Endothelial cell of umbilical vein (primary cell): Measurements from ENCODE around the gene FLT3LG. TPM values are rescaled to one million over a fixed set of nuclear protein-coding genes. Genes with fewer than 3 reads are reported as not detected.

ENCODE experiments used
- BruUV-seq: library from RNA; stranded (reverse); fragments of 400-500 nt; replicated peaks from 2 replicates; lab custom pipeline; 2021; lab: Mats Ljungman, UMichigan
- CTCF ChIA-PET: fragments of 300-600, 350-600 bp; sonication (Branson Sonifier 250); formaldehyde crosslinking; loops from one replicate; lab custom pipeline; 2021; ENCODE audit warnings: antibody characterized with exemption, inconsistent platforms; lab: Charles Lee
- POLR2A ChIA-PET: fragments of 300-600, 350-600 bp; sonication (Branson Sonifier 250); formaldehyde crosslinking; loops from one replicate; lab custom pipeline; 2021; ENCODE audit warnings: antibody characterized with exemption, inconsistent platforms; lab: Charles Lee
- DNase-seq: peaks from one replicate; pipeline ENCODE4 v3.0.0-alpha.2; 2011; ENCODE audit warnings: low read depth, low spot score
- FAIRE-seq: peaks from 2 replicates; lab custom pipeline; 2011; peaks lifted over from hg19 to GRCh38; lab: Jason Lieb, UNC
- H2AFZ ChIP-seq: 2 replicates; pipeline ENCODE4 v1.6.0; 2012; ENCODE audit warnings: low read depth, low read length, control low read depth, inconsistent platforms
- H3K27ac ChIP-seq: 2 replicates; pipeline ENCODE4 v1.5.1; 2011; ENCODE audit warnings: low read depth, mild to moderate bottlenecking, control low read depth, low read length, moderate library complexity; ENCODE audit not compliant: insufficient read depth
- H3K27me3 ChIP-seq, 2 experiments: 2 replicates each; pipeline versions ENCODE4 v1.6.0 to v1.6.1; 2011; ENCODE audit warnings: low read length in 2 of 2, mixed read lengths in 1 of 2; ENCODE audit not compliant: control insufficient read depth in 2 of 2, insufficient read depth in 2 of 2
- H3K36me3 ChIP-seq, 2 experiments: 2 replicates in 1 of 2; 3 replicates in 1 of 2; pipeline ENCODE4 v1.5.1; 2011; ENCODE audit warnings: low read length in 2 of 2, mild to moderate bottlenecking in 1 of 2, moderate library complexity in 1 of 2; ENCODE audit not compliant: control insufficient read depth in 2 of 2, insufficient read depth in 2 of 2; ENCODE audit errors: extremely low read depth in 1 of 2
- H3K4me1 ChIP-seq: 3 replicates; pipeline ENCODE4 v1.5.1; 2011; ENCODE audit warnings: mild to moderate bottlenecking, low read length; ENCODE audit not compliant: control insufficient read depth, insufficient read depth; ENCODE audit errors: extremely low read depth
- H3K4me2 ChIP-seq: 2 replicates; pipeline ENCODE4 v1.6.1; 2011; ENCODE audit warnings: low read length, control low read depth, mixed read lengths; ENCODE audit not compliant: insufficient read depth
- H3K4me3 ChIP-seq, 3 experiments: fragments of 200-600 bp in 1 of 3; sonication (generic), shearing (Covaris generic) in 1 of 3; replicated peaks in 1 of 3; 2 replicates each; pipeline ENCODE4 v1.5.1; 2011 to 2016; ENCODE audit warnings: control low read depth in 3 of 3, low read length in 3 of 3, mild to moderate bottlenecking in 2 of 3, inconsistent platforms in 1 of 3, low read depth in 1 of 3, moderate library complexity in 1 of 3; ENCODE audit not compliant: insufficient read depth in 1 of 3
- H3K79me2 ChIP-seq: 2 replicates; pipeline ENCODE4 v1.6.0; 2012; ENCODE audit warnings: low read length, inconsistent platforms; ENCODE audit not compliant: control insufficient read depth, insufficient read depth
- H3K9ac ChIP-seq: replicated peaks from 2 replicates; pipeline ENCODE3; 2011; ENCODE audit warnings: low read length, control low read depth; ENCODE audit not compliant: insufficient read depth; ENCODE audit errors: extremely low read depth
- H3K9me1 ChIP-seq: replicated peaks from 3 replicates; pipeline ENCODE4 v1.6.0; 2011; ENCODE audit warnings: mild to moderate bottlenecking, low read length; ENCODE audit not compliant: control insufficient read depth, insufficient read depth; ENCODE audit errors: extremely low read depth
- H3K9me3 ChIP-seq: replicated peaks from 2 replicates; pipeline ENCODE4 v1.5.1; 2012; ENCODE audit warnings: low read length, inconsistent platforms; ENCODE audit not compliant: control insufficient read depth, insufficient read depth
- H4K20me1 ChIP-seq: replicated peaks from 2 replicates; pipeline ENCODE3; 2011; ENCODE audit warnings: mild to moderate bottlenecking, low read length; ENCODE audit not compliant: control insufficient read depth, insufficient read depth; ENCODE audit errors: extremely low read depth
- EZH2 ChIP-seq: IDR thresholded peaks from 2 replicates; pipeline ENCODE4 v1.6.1; 2012; ENCODE audit warnings: borderline replicate concordance, low read depth, mild to moderate bottlenecking, moderate library complexity, low read length, inconsistent platforms; ENCODE audit not compliant: severe bottlenecking
- FOS ChIP-seq: IDR thresholded peaks from 2 replicates; pipeline ENCODE4 v1.6.1; 2011; ENCODE audit warnings: mild to moderate bottlenecking, low read length, moderate library complexity, borderline replicate concordance; ENCODE audit not compliant: insufficient read depth
- GATA2 ChIP-seq: IDR thresholded peaks from 2 replicates; pipeline ENCODE4 v1.7.0; 2011; ENCODE audit warnings: low read depth, mild to moderate bottlenecking, moderate library complexity, mixed read lengths, low read length; ENCODE audit not compliant: insufficient read length, insufficient read depth
- JUN ChIP-seq: IDR thresholded peaks from 2 replicates; pipeline ENCODE4 v1.6.1; 2011; ENCODE audit warnings: borderline replicate concordance, low read depth; ENCODE audit not compliant: insufficient read length, insufficient read depth
- MAX ChIP-seq: IDR thresholded peaks from 2 replicates; pipeline ENCODE4 v1.6.1; 2011; ENCODE audit not compliant: insufficient read depth, insufficient read length
- MYC ChIP-seq: IDR thresholded peaks from one replicate; pipeline ENCODE4 v1.6.1; 2011; ENCODE audit warnings: mild to moderate bottlenecking, low read depth, low read length
- POLR2A ChIP-seq: IDR thresholded peaks from 2 replicates; pipeline ENCODE4 v1.6.1; 2012; ENCODE audit warnings: low read depth, mild to moderate bottlenecking, control low read depth, low read length
- POLR2AphosphoS5 ChIP-seq: IDR thresholded peaks from 2 replicates; pipeline ENCODE4 v1.6.1; 2012; ENCODE audit warnings: low read depth, mild to moderate bottlenecking, control low read depth, low read length, moderate library complexity; ENCODE audit not compliant: insufficient read depth
- dilution Hi-C: fragments of 300-500 bp; cut with MboI; formaldehyde crosslinking; loops from one replicate; pipeline ENCODE4 v1.15.0; 2019; ENCODE audit warnings: low sequenced_read_pairs; ENCODE audit not compliant: extremely low pct_ligation_motif_present
- intact Hi-C: fragments of 100-400 bp; cut with micrococcal nuclease; formaldehyde crosslinking; loops from one replicate; pipeline ENCODE4 v1.10.0; 2022
- polyA plus RNA-seq, 4 experiments: library from polyadenylated mRNA; depleted of rRNA in 3 of 4; stranded (reverse) in 3 of 4; unstranded in 1 of 4; fragments of >200 nt; gene quantifications; 2 replicates each; pipeline versions ENCODE4 v1.2.1 to v1.2.3, GENCODE V29; 2011 to 2012; ENCODE audit warnings: missing spikeins in 1 of 4
- total RNA-seq: library from RNA; stranded (reverse); gene quantifications from 2 replicates; pipeline ENCODE4 v1.2.3, GENCODE V29; 2021
- TF ChIP-seq, protein P1 (sequence below), 2 donors: IDR thresholded peaks; 1 replicate in 1 of 2; 2 replicates in 1 of 2; pipeline ENCODE4 v1.5.1; 2011; ENCODE audit warnings: low read length in 2 of 2, mild to moderate bottlenecking in 2 of 2, moderate library complexity in 2 of 2, control low read depth in 1 of 2, inconsistent platforms in 1 of 2, low read depth in 1 of 2; ENCODE audit not compliant: insufficient read depth in 1 of 2; ENCODE audit errors: extremely low read depth in 1 of 2

The FLT3LG gene
- total and polyA plus RNA-seq, 2 donors (not counting 3 experiments of a cell fraction or from before 2014, with no cell fraction given) = 5.0 to 5.7 TPM

DNA sequence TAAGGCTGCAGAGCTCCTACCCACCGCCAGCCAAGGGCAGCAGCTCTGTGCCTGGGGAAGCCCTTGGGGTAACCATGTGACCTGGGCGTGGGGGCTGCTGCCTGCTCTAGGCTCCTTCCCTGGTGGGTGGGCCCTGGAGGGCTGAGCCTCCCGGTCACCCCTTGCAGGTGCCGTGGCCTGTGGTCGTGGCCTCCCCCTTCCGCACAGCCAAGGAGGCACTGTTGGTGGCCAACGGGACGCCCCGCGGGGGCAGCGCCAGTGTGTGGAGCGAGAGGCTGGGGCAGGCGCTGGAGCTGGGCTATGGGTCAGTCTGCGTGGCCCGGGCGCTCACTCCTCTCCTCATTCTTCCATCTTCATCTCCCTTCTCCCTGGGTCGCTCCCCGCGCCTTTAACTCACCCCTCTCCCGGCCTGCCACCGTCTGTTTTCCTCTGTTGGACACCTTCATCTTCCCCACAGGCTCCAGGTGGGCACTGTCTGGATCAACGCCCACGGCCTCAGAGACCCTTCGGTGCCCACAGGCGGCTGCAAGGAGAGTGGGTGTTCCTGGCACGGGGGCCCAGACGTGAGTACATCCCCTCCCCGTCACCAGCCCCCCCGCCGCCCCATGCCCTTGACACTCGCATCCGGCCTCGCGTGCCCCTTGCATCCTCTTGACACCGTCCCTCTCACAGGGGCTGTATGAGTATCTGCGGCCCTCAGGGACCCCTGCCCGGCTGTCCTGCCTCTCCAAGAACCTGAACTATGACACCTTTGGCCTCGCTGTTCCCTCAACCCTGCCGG lies 9.9 kb upstream of the FLT3LG start:
- Histone ChIP-seq H3K27ac (no peak overlapping the region), H3K4me2 (no peak overlapping the region), H3K4me3 (no peak overlapping the region), H3K27me3 (no peaks in the 10 kb centered on the region), H3K9me1 (no peaks in the 10 kb centered on the region), H3K4me1 (no peaks in the 10 kb centered on the region), H3K9ac (no peak overlapping the region), H3K36me3 (peaks cover 0 to 12% of the 10 kb centered on the region in 2 experiments), H3K79me2 (no peaks in the 10 kb centered on the region), H2AFZ (no peak overlapping the region), H3K9me3 (no peaks in the 10 kb centered on the region), H4K20me1 (no peaks in the 10 kb centered on the region)
- intact Hi-C loops = no loop called here
- FAIRE-seq (no peak), DNase-seq (no peak)
- CTCF ChIA-PET = no interaction called here
- dilution Hi-C loops = no loop called here
- TF ChIP-seq POLR2A (no peak), EZH2 (no peak), MYC (no peak), POLR2AphosphoS5 (no peak), FOS (no peak), MAX (no peak), GATA2 (no peak), JUN (no peak)
- TF ChIP-seq, protein P1, sequence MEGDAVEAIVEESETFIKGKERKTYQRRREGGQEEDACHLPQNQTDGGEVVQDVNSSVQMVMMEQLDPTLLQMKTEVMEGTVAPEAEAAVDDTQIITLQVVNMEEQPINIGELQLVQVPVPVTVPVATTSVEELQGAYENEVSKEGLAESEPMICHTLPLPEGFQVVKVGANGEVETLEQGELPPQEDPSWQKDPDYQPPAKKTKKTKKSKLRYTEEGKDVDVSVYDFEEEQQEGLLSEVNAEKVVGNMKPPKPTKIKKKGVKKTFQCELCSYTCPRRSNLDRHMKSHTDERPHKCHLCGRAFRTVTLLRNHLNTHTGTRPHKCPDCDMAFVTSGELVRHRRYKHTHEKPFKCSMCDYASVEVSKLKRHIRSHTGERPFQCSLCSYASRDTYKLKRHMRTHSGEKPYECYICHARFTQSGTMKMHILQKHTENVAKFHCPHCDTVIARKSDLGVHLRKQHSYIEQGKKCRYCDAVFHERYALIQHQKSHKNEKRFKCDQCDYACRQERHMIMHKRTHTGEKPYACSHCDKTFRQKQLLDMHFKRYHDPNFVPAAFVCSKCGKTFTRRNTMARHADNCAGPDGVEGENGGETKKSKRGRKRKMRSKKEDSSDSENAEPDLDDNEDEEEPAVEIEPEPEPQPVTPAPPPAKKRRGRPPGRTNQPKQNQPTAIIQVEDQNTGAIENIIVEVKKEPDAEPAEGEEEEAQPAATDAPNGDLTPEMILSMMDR (IDR thresholded peaks at IDR 0.05; ENCODE audit: extremely low read depth in 1 of 2, insufficient read depth in 1 of 2, low read depth in 1 of 2, low read length in 2 of 2) = no peak
- POLR2A ChIA-PET = no interaction called here
- BruUV-seq = no TSS peak
